HG03135 (cell line): ENCODE measurements around the gene TOGARAM1.
"Not testable (repeated sequence)": the region's sequence is repeated elsewhere in the genome, so short reads cannot be mapped to it uniquely, and the experiment has no call there.

Experiments
- ATAC-seq: cut with Tn5 transposase; IDR thresholded peaks from one replicate; pipeline ENCODE4 v1.9.1; 2021; ENCODE audit warnings: mild to moderate bottlenecking, moderate library complexity; ENCODE audit not compliant: unreplicated experiment

Gene TOGARAM1

DNA sequence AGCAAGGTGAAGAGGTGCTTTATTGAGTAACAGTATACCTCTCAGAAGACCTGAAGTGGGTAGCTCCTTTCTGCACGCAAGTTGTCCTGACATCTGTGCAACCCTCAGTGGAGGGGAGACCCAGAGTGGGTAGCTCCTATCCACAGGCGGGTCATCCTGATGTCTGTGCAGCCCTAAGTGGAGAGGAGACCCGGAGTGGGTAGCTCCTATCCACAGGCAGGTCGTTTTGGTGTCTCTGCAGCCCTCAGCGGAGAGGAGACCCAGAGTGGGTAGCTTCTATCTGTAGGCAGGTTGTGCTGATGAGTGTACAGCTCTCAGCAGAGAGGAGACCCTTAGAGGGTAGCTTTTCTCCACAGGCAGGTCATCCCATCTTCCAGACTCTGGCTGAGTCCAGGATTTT lies 76.9 kb downstream of the TOGARAM1 start:
- no peak for ATAC-seq

DNA sequence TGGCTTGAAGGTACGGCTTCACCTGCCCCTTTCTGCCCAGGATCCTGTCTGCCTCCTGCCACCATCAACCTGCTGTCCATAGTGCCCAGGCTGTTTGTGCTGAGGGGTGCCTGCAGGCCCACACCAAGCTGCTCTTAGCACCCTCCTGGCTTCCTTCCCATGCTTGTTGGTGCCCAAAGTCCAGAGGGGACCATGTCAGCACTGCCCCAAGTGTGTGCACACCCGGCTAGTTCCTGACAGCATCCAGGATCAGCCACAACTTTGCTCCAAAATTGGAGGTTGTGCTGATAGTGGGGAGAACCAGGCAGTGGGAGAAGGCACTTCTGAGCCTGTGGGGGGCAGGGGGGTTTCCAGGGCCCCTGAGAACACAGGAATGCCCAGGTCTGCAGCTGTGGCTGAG lies 77.4 kb downstream of the TOGARAM1 start:
- ATAC-seq = no peak

DNA sequence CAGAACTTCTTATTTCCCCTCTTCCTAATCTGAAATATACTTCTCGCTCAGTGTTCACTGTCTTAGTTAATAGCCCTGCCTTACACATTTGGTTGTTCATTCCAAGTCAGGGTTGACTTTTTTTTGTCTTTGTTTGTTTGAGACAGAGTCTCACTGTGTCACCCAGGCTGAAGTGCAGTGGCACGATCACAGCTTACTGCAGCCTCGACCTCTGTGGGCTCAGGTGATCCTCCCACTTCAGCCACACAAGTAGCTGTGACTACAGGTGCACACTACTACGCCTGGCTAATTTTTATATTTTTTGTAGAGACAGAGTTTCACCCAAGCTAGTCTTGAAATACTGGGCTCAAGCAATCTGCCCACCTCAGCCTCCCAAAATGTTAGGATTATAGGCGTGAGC lies 79.7 kb downstream of the TOGARAM1 start:
- no peak for ATAC-seq

DNA sequence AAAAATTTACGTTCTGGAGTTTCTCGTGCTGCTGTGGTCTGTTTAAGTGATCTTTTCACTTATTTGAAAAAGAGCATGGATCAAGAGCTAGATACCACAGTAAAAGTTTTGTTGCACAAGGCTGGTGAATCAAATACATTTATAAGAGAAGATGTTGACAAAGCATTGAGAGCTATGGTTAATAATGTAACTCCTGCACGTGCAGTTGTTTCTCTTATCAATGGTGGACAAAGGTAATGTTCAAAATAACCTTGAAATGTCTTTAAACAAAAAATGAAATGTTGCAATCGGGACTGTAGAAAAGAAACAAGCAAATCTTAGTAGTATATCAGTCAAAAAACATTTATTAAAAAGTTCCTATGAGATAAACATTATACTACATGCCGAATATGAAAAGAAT lies 82.6 kb downstream of the TOGARAM1 start:
- ATAC-seq = no peak

DNA sequence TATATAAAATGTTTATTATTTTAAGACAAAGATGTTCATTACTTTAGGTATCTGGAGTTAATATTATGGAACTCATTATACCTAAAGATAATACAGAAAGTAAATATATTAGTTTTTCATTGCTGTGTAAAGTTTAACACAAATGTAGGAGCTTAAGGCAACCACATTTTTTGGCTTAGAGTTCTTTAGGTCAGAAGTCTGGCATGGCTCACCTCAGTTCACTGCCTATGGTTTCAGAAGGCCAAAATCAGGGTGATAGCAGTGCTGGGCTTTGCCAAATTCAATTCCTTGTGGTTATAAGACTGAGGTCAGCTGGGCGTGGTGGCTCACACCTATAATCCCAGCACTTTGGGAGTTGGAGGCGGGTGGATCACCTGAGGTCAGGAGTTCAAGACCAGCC lies 86.4 kb downstream of the TOGARAM1 start:
- ATAC-seq = no peak

DNA sequence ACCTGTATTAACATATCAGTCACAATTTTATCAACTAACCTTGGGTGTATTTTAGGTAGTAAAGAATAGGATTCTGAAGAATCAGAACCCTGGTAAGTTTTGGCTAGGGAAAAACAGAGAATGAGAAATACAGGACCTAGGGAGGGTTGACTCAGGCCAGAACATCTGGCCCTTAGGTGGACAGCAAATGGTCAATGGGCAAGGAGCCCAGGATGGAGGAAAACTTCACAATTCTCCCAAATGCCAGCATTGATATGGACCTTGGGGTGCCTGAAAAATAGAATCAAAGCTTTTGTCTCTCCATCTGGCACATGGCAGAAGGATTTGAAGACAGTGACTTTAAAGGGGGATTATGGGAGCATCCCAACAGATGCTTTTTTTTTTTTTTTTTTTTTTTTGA lies 89.2 kb downstream of the TOGARAM1 start:
- no peak for ATAC-seq

DNA sequence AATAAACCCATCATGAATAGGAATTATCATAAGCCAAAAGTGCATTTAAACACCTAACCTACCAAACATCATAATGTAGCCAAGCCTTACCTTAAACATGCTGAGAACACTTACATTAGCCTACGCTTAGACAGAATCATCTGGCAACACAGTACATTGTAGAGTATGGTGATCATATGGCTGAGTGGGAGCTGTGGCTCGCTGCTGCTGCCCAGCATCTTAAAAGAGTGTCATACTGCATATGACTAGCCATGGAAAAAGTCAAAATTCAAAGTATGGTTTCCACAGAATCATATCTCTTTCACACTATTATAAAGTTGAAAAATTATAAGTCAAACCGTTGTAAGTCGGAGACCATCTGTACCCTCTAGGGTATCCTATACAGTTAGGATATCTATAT lies 89.9 kb downstream of the TOGARAM1 start:
- no peak for ATAC-seq

DNA sequence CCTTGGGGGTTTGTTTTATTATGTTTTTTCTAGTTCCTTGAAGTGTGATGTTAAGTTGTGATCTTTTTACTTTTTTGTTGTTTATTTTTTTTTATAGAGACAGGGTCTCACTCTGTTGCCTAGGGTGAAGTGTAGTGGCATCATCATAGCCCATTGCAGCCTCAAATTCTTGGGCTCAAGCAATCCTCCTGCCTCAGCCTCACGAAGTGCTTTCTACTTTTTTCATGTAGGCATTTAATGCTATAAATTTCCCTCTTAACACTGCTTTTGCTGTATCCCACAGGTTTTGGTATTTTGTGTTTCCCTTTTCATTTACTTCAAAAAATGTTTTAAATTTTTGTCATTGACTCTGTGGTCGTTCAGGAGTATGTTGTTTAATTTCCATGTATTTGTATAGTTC lies 95.4 kb downstream of the TOGARAM1 start:
- ATAC-seq = no peak

DNA sequence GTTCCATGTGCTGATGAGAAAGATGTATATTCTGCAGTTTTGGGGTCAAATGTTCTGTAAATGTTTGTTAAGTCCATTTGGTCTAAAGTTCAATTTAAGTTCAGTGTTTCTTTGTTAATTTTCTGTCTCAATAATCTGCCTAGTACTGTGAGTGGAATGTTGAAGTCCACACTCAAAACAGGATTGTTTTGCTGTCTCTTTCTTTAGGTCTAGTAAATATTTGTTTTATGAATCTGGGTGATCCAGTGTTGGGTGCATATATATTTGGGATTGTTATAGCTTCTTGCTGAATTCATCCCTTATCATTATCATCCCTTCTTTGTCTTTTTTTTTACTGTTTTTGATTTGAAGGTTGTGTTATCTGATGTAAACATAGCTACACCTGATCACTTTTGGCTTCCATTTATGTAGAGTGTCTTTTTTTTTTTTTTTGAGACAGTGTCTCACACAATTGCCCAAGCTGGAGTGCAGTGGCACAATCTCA lies 95.9 kb downstream of the TOGARAM1 start:
- no peak for ATAC-seq

DNA sequence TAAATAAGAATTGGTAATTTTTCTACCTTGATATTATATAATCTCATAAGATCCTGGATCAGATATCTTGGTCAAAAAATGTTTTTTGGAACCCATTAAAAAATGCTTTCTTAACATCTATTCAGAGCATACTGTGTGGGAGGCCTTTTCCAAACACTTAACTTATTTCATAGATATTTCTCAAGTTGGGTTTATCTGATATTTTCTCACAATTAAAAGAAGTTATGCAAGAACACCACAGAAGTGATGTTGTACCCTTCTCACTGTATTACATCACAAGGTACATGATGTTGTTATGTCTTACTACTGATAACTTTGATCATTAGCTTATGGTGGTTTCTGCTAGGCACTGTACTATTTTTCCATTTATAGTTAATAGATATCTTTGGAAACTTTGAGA lies 98.6 kb downstream of the TOGARAM1 start:
- no peak for ATAC-seq

DNA sequence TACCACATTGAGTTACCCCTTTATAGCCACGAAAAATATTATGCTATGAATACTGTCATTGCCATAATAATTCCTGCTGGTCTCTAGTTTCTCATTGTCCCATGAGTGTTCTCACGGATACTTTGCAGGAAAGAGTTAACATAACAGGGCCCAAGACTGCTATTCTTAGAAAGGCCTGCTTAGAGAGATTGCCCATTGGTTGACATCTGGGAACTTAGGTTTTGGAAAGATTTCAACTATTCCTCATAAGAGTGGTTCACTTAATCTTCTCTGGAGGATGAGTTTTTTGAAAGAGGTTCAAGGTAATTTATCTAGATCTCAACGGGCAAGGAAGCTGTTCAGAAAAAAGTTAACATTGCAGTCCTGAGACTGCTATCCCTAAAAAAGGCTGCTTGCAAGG lies 103.5 kb downstream of the TOGARAM1 start:
- ATAC-seq = no peak

DNA sequence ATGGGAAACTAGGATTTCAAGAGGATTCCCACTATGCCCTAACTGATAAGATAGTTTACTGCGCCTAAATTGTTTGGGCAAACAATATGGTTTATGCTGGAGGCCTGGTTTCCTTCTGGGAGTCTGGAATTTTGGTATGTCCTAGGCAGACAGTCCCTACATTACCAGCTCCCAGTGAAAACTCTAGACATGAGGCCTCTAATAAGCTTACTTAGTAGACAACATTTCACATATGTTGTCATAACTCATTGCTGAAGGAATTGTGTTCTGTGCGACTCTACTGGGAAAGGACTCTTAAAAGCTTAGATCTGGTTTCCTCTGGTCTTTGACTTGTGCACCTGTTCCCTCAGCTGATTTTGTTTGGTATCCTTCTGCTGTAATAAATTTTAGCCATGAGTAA lies 104.0 kb downstream of the TOGARAM1 start:
- ATAC-seq = no peak

DNA sequence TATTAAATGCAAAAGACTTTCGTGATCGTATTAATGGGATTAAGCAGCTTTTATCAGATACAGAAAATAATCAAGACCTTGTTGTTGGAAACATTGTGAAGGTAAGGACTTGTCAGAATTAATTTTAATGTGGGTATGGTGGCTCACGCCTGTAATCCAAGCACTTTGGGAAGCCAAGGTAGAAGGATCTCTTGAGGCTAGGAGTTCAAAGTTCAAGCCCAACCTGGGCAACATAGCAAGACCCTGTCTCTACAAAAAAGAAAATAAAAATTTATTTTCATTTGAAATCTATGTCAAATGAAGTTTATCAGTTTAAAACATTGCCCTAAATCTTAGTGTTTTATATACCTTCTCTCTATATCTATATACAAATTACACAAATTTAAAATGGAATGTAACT lies 104.7 kb downstream of the TOGARAM1 start:
- no peak for ATAC-seq

DNA sequence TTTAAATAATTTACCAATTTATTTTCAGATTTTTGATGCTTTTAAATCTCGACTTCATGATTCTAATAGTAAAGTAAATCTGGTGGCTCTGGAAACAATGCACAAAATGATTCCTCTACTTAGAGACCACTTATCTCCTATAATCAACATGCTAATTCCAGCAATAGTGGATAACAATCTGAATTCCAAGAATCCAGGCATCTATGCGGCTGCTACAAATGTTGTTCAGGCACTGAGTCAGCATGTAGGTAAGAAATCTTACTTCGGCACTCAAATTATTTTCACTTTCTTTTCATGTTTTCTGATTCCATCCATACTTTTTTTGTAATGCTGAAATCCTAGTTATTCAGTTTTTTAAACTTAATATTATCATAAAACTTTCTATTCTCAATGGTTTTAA lies 106.4 kb downstream of the TOGARAM1 start:
- no peak for ATAC-seq

DNA sequence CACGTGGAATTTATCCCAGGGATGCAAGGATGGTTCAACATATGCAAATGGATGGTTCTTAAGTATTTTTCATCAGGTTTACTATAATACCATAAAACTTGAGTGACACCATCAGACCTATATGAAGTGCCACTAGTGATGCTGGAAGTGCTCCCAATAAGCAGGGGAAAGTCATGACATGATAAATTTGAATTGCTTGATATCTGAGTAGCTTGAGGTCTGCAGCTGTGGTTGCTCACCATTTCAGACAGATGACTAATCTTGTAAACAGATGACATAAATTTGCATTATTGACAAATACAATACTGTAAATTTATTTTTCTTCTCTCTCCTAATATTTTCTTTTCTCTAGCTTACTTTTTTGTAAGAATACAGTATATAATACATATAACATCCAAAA lies 108.2 kb downstream of the TOGARAM1 start:
- no peak for ATAC-seq

DNA sequence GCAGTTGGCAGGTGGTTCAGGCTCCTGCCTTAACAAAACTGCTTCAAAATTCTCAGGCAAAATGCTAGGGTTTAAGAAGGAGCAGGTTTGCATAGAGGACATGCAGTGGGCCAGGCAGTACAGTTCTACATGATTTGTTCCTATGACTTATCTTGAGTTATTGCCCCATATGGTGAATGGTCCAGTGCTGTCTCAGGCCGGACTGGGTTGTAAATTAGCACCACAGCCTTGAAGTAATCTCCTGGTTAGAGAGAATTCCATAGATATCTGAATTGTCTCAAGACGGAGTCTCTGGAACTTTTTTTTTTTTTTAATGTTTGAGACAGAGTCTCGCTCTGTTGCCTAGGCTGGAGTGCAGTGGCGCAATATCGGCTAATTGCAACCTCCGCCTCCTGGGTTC lies 110.1 kb downstream of the TOGARAM1 start:
- no peak for ATAC-seq

DNA sequence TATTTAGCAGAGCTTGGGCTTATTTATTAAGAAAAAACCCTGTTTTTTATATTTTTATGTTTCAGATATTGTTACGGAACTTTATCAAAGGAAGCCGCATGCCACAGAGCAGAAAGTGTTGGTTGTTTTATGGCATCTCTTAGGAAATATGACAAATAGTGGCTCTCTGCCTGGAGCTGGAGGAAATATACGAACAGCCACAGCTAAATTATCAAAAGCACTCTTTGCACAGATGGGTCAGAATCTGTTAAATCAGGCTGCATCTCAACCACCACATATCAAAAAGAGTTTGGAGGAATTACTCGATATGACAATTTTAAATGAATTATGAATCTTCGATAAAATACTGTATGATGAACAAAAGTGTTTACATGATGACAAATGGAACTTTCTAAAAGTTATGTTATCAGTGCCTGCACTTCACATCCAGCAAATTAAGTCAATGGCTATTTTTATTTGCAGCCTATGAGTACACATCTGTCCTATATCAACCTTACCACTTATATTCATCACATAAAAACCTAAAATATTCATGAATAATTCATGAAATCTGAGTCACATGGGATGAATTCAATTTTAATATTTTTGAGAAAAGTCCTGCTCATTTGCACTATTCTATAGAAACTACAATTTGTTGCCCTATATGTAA lies 111.4 kb downstream of the TOGARAM1 start:
- ATAC-seq = no peak

DNA sequence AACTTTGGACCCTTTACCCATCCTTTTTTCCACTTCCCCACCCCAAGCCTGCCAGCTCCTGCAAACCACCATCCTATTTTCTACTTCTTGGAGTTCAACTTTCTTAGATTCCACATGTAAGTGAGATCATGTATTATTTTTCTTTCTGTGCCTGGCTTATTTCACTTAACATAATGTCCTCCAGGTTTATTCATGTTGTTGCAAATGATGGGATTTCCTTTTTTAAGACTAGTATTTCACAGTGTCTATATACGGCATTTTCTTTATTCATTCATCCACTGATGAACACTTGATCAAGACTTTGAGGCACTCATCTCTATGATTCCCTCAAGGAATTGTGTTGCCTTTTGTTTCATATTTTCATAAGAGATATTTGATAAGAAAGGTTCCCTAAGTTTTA lies 116.3 kb downstream of the TOGARAM1 start:
- no peak for ATAC-seq

DNA sequence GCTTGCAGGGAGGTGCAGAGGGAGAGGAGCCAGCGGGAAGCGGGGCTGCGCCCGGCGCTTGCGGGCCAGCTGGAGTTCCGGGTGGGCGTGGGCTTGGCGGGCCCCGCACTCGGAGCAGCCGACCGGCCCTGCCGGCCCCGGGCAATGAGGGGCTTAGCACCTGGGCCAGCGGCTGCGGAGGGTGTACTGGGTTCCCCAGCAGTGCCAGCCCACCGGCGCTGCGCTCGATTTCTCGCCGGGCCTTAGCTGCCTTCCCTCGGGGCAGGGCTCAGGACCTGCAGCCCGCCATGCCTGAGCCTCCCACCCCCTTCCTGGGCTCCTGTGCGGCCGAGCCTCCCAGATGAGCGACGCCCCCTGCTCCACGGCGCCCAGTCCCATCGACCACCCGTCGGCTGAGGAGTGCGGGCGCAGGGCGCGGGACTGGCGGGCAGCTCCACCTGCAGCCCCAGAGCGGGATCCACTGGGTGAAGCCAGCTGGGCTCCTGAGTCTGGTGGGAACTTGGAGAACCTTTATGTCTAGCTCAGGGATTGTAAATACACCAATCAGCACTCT lies 118.5 kb downstream of the TOGARAM1 start:
- ATAC-seq = not testable (repeated sequence)

DNA sequence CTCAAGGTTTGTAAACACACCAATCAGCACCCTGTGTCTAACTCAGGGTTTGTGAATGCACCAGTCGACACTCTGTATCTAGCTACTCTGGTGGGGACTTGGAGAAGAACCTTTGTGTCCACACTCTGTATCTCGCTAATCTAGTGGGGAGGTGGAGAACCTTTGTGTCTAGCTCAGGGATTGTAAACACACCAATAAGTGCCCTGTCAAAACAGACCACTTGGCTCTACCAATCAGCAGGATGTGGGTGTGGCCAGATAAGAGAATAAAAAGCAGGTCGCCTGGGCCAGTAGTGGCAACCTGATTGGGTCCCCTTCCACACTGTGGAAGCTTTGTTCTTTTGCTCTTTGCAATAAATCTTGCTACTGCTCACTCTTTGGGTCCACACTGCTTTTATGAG lies 119.1 kb downstream of the TOGARAM1 start:
- not testable (repeated sequence) for ATAC-seq

DNA sequence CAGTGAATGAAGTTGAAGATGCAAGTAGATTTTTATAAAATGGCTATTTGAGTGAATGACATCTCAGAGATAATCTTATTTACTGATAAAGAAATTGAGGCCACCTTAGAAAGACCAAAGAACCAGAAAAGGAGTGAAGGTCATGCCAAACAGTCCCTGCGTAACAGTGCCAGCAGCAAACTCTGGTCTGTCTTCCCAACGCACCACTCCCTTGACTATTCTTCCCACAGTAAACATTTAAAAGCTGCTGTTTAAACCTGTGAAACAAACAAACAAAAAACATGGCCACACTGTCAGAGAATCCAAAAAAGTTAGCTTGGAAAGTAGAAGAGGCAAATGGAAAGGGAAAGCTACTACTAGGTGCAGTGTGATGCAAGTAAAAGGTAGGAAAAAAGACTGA lies 120.4 kb downstream of the TOGARAM1 start:
- no peak for ATAC-seq

DNA sequence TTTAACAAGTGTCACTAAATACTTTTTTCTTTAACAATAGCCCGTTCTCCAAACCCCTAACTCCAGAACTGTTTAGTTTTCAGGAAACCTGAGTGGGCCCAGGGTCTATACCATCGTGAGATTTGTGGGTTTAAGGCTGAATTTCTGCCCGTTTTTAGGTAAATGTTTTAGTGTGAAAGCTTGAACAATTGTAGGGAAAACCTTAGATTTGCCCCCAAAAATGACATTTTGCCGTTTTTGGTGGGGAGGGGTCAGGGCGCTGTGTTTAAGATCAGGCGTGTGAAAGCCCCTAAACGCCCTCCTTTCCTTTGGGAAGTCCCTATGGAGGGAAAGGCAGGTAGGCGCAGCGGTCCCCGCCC lies 121.6 kb downstream of the TOGARAM1 start:
- ATAC-seq = no peak
